Activated gamma-delta T cell treated with anti-CD3 and anti-CD28 coated beads, Interleukin-2, amount 50 U/mL, for 16 hours (primary cell): ENCODE measurements around the gene CCKAR.

ENCODE experiments used
- DNase-seq: peaks from one replicate; pipeline ENCODE4 v3.0.0-alpha.2; 2020; ENCODE audit warnings: low read depth

Gene CCKAR

GRCh38 chr4:26459756-26460530 is 30.3 kb downstream of the CCKAR start:
- no peak for DNase-seq

- DNase-seq, result no peak
Observed at GRCh38 chr4:26459054-26459755, 31.1 kb downstream of the CCKAR start.

GRCh38 chr4:26458157-26458561 is 32.1 kb downstream of the CCKAR start:
- no peak for DNase-seq

- no peak for DNase-seq
Observed at GRCh38 chr4:26457412-26457811, 32.9 kb downstream of the CCKAR start.

- DNase-seq, result no peak
Observed at GRCh38 chr4:26455571-26455970, 34.7 kb downstream of the CCKAR start.

- no peak for DNase-seq
Observed at GRCh38 chr4:26454961-26455360, 35.3 kb downstream of the CCKAR start.

- DNase-seq, result no peak
Observed at GRCh38 chr4:26452565-26453531, 37.4 kb downstream of the CCKAR start.

- no peak for DNase-seq
Observed at GRCh38 chr4:26451597-26451996, 38.7 kb downstream of the CCKAR start.

GRCh38 chr4:26450418-26450817 is 39.9 kb downstream of the CCKAR start:
- no peak for DNase-seq

- DNase-seq, result no peak
Observed at GRCh38 chr4:26447378-26447777, 42.9 kb downstream of the CCKAR start.

- no peak for DNase-seq
Observed at GRCh38 chr4:26441771-26442170, 48.5 kb downstream of the CCKAR start.

- DNase-seq, result no peak
Observed at GRCh38 chr4:26441102-26441501, 49.2 kb downstream of the CCKAR start.

GRCh38 chr4:26434030-26434639 is 56.1 kb downstream of the CCKAR start:
- no peak for DNase-seq

- DNase-seq, result no peak
Observed at GRCh38 chr4:26433556-26433955, 56.7 kb downstream of the CCKAR start.

GRCh38 chr4:26432419-26432818 is 57.9 kb downstream of the CCKAR start:
- DNase-seq, result no peak

- no peak for DNase-seq
Observed at GRCh38 chr4:26431461-26432180, 58.7 kb downstream of the CCKAR start.
